Measurements from ENCODE around the gene TMEM39A.

Gene TMEM39A

GRCh38 chr3:119453822-119454221, 9.6 kb downstream of the TMEM39A start:
- no peak for DNase-seq

GRCh38 chr3:119444590-119444989, 18.8 kb downstream of the TMEM39A start:
- no peak for DNase-seq

- no peak for DNase-seq
These were observed 20.2 kb downstream of the TMEM39A start for GRCh38 chr3:119443179-119443578.

GRCh38 chr3:119437691-119438258, 25.6 kb downstream of the TMEM39A start:
- no peak for DNase-seq

GRCh38 chr3:119436977-119437376, 26.4 kb downstream of the TMEM39A start:
- DNase-seq, result no peak

- DNase-seq, result no peak
These were observed 28.7 kb downstream of the TMEM39A start for GRCh38 chr3:119434703-119435102.

- no peak for DNase-seq
These were observed 29.6 kb downstream of the TMEM39A start for GRCh38 chr3:119433613-119434325.

GRCh38 chr3:119428538-119428937, 34.9 kb downstream of the TMEM39A start:
- no peak for DNase-seq

GRCh38 chr3:119427669-119428068, 35.7 kb downstream of the TMEM39A start:
- DNase-seq, result no peak

- no peak for DNase-seq
These were observed 43.2 kb downstream of the TMEM39A start for GRCh38 chr3:119420196-119420595.

GRCh38 chr3:119418641-119419040, 44.8 kb downstream of the TMEM39A start:
- DNase-seq, result no peak

- no peak for DNase-seq
These were observed 45.5 kb downstream of the TMEM39A start for GRCh38 chr3:119417771-119418512.

GRCh38 chr3:119416873-119417272, 46.5 kb downstream of the TMEM39A start:
- no peak for DNase-seq

GRCh38 chr3:119413603-119414280, 49.7 kb downstream of the TMEM39A start:
- no peak for DNase-seq

- no peak for DNase-seq
These were observed 53.6 kb downstream of the TMEM39A start for GRCh38 chr3:119409844-119410243.

- no peak for DNase-seq
These were observed 55.0 kb downstream of the TMEM39A start for GRCh38 chr3:119408243-119408950.

GRCh38 chr3:119405315-119405714, 58.1 kb downstream of the TMEM39A start:
- DNase-seq, result no peak

GRCh38 chr3:119403201-119403600, 60.2 kb downstream of the TMEM39A start:
- DNase-seq, result no peak

- DNase-seq, result no peak
These were observed 60.6 kb downstream of the TMEM39A start for GRCh38 chr3:119402791-119403190.

GRCh38 chr3:119401503-119402440, 61.6 kb downstream of the TMEM39A start:
- DNase-seq, result no peak

- no peak for DNase-seq
These were observed 62.3 kb downstream of the TMEM39A start for GRCh38 chr3:119401069-119401468.

- DNase-seq, result no peak
These were observed 62.9 kb downstream of the TMEM39A start for GRCh38 chr3:119400466-119400865.

Measured in activated CD8-positive, alpha-beta memory T cell treated with anti-CD3 and anti-CD28 coated beads, Interleukin-2, amount 50 U/mL, for 4 hours (primary cell).